Measurements from ENCODE around the gene FOXD2.

DNA sequence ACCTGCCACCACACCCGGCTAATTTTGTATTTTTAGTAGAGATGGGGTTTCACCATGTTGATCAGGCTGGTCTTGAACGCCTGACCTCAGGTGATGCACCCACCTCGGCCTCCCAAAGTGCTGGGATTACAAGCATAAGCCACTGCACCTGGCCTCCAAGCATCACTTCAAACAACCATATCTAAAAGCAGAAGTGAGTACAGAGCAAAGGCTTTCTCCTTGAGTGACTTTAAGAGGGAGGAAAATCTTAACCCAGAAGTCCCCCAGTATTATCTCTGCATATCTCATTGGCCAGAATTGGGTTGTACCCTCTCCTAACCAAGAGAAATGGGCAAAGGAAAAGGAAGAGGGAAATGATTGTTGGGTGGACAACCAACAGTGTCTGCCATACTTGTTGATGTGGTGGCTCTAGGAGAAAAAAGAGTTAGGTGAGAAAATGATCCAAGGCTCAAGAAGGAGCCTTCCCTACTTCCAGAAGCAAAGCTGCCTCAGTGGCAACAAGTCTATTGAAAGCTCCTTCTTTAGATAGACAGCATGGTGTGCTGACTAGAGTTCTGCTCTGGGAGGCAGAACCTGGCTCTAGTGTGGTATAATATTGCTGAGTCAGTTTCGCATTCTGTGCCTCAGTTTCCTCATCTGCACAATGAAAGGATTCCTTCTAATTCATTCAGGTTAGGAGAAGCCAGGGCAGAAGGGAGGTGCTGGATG, 38.6 kb upstream of the FOXD2 start:
- no peak for TF ChIP-seq CREB1 (IDR thresholded peaks at IDR 0.05; ENCODE audit: low read depth)
- TF ChIP-seq FOXM1 (IDR thresholded peaks at IDR 0.05; ENCODE audit: borderline replicate concordance, low read depth) = no peak
- no peak for TF ChIP-seq CEBPB (IDR thresholded peaks at IDR 0.05)
- TF ChIP-seq, protein P1, sequence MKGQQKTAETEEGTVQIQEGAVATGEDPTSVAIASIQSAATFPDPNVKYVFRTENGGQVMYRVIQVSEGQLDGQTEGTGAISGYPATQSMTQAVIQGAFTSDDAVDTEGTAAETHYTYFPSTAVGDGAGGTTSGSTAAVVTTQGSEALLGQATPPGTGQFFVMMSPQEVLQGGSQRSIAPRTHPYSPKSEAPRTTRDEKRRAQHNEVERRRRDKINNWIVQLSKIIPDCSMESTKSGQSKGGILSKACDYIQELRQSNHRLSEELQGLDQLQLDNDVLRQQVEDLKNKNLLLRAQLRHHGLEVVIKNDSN (IDR thresholded peaks at IDR 0.05) = no peak
- no peak for TF ChIP-seq TAF1 (IDR thresholded peaks at IDR 0.05; ENCODE audit: low read depth)
- no peak for TF ChIP-seq EP300 (IDR thresholded peaks at IDR 0.05; ENCODE audit: borderline replicate concordance)
- TF ChIP-seq, protein P2, sequence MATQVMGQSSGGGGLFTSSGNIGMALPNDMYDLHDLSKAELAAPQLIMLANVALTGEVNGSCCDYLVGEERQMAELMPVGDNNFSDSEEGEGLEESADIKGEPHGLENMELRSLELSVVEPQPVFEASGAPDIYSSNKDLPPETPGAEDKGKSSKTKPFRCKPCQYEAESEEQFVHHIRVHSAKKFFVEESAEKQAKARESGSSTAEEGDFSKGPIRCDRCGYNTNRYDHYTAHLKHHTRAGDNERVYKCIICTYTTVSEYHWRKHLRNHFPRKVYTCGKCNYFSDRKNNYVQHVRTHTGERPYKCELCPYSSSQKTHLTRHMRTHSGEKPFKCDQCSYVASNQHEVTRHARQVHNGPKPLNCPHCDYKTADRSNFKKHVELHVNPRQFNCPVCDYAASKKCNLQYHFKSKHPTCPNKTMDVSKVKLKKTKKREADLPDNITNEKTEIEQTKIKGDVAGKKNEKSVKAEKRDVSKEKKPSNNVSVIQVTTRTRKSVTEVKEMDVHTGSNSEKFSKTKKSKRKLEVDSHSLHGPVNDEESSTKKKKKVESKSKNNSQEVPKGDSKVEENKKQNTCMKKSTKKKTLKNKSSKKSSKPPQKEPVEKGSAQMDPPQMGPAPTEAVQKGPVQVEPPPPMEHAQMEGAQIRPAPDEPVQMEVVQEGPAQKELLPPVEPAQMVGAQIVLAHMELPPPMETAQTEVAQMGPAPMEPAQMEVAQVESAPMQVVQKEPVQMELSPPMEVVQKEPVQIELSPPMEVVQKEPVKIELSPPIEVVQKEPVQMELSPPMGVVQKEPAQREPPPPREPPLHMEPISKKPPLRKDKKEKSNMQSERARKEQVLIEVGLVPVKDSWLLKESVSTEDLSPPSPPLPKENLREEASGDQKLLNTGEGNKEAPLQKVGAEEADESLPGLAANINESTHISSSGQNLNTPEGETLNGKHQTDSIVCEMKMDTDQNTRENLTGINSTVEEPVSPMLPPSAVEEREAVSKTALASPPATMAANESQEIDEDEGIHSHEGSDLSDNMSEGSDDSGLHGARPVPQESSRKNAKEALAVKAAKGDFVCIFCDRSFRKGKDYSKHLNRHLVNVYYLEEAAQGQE (IDR thresholded peaks at IDR 0.05; ENCODE audit: low read depth) = no peak
